NCI-H2107 (cell line): Measurements from ENCODE around the gene CTAG1A.
"Not testable (repeated sequence)": the region's sequence is repeated elsewhere in the genome, so short reads cannot be mapped to it uniquely, and the experiment has no call there.

ENCODE experiments used
- DNase-seq: peaks from one replicate; lab custom pipeline; 2025; lab: John Stamatoyannopoulos, UW

CTAG1A gene

DNA sequence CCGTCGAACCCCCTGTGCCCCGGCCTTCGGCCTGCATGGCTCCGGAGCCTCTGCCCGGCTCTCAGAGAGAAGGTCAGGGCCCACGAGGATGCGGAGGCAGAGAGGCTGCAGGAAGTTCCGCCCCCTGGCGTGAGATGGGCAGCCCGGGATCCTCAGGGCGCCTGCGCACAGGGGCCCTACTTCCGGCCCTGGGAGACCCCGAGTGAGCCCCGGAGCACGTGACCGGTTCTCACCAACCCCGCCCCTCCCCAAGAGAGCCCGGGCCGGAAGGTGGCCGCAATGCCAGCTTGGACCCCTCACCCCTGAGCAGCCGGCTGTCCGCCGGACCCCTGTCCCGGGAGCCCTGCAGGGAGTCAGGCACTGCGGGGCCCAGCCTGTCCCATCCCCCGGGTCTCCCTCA lies 34.2 kb downstream of the CTAG1A start, which contains the start of gene CTAG1B:
Gene CTAG1B, minus strand, starts transcription at position 101 of the 400 bp plus-strand sequence. Its CDS starts 64 bp downstream, at position 37.
- not testable (repeated sequence) for DNase-seq

DNA sequence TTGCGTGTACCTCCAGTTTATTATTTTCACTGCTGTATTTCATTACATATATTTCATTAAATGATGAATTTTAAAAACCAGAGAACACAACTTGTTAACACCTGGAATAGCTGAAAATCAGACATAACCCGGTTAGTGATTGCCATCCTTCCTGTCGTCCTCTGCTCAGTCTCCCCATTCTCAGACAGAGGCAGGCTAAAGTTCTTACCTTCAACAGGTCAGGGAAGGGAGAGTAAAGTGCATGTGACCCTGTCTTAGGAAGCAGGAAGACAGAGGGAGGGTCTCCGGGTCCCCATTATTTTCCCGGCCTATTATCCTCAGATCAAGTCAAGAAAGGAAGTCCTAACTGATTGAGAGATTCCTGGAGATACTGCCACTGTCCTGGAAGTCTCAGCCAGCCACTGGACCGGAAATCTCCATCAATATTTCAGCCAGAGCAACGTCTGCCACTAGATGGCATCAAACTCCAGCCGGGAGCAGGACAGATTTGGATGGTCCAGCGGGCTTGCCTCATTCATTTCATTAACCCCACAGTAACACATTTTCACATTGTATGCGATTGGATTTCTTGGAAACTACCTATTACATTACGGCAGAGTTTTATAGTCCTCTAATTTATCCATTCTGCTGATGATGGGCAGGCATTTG lies 36.0 kb downstream of the CTAG1A start:
- not testable (repeated sequence) for DNase-seq

DNA sequence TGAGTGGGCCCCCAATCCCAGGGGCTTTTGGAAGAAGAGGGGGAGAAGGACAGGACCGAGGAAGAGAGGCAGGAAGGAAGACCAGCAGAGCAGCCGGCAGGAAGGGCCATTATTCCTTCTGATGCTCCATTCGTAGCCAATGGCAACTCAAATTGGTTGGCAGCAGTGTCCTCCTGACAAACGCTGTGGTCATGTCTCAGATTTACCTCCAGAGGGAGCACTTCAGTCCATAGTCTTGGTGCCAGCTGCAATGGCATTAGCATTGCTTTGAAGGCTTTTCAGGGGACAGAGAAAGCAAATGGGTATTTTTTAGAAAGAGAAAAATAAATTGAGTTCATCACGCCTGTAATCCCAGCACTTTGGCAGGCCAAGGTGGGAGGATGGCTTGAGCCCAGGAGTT lies 44.0 kb downstream of the CTAG1A start:
- not testable (repeated sequence) for DNase-seq

DNA sequence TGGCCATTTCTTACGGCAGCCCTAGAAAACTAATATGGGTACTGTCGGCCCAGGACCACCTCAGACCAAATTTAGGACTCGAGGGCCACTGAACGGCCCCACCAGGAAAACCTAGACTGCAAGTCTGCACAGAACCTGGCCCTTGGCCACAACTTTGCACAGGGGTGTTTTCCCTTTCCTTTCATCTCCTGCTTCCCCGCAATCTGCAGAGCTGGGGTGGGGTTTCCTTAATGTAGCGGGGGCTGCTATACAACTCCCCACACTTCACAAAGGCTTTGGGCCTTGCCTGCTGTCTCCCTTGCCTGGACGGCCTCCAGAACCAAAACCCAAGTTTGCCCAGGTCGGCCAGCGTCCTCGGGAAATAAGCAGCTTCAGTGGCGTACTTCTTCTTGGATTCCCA lies 46.0 kb downstream of the CTAG1A start:
- not testable (repeated sequence) for DNase-seq

DNA sequence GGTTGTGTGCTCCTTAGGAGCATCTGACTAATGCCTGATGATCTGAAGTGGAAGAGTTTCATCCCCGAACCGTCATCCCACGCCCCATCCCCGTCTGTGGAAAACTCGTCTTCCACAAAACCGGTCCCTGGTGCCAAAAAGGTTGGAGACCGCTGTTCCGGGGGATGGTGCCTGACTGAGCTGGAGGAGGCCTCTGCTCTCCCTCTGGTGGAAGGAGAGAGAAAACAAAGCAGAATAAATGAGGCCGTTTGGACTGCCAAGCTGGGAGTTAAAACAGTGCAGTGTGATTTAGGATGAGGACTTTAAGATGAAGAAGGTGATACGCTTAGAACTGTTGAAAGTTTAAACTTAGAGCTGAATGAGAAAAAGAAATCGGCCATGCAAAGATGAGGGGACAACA lies 48.7 kb downstream of the CTAG1A start:
- not testable (repeated sequence) for DNase-seq
